ENCODE data around the gene CCDC69. TPM values are rescaled to one million over a fixed set of nuclear protein-coding genes. Genes with fewer than 3 reads are reported as not detected.

Gene CCDC69
- total and polyA plus RNA-seq, 2 of the 8 experiments (the other 6 are each of a cell fraction or from before 2014, with no cell fraction given): 8.4 to 10.8 TPM

DNA sequence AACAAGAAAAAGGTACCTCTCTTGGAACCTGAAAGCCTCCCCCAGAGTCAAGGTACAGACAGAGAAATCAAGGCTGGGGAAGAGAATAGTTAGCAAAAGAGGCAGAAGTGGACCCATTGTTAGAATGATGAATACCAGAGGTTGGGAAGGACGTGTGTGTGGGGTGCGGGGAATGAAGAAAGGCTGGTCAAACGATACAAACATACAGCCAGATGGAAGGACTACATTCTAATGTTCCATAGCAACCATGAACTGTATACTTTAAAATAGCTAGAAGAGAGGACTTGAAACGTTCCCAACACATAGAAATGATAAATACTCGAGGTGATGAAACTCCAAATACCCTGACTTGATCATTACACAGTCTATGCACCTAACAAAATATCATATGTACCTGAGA is 7.1 kb downstream of the CCDC69 start:
- ChIA-PET POLR2A (ENCODE audit: partially characterized antibody) (no interaction called here), CTCF (ENCODE audit: partially characterized antibody) (interaction anchor here (1.2 to 4.3 kb wide), 3 partner anchors 12 to 169 kb away, joined by 5 to 17 read pairs (median 7); no protein-coding TSS in a partner anchor)
- DNase-seq (ENCODE audit: low read depth in 1 of 2, low spot score in 2 of 2) (no peak), FAIRE-seq (no peak)
- no peak overlapping the region for H3K14ac ChIP-seq (ENCODE audit: insufficient read length)
- H3K9me3 ChIP-seq (ENCODE audit: insufficient read depth in 2 of 2, low read depth in 1 of 2, low read length in 1 of 2): no peaks in the 10 kb centered on the region
- no peak for TF ChIP-seq CEBPB (IDR thresholded peaks at IDR 0.05; ENCODE audit: low read depth, low read length)
- H3K79me1 ChIP-seq (ENCODE audit: low read depth, low read length): no peaks in the 10 kb centered on the region; the same call in 1 of the 2 replicates
- no peaks in the 10 kb centered on the region for H3K36me3 ChIP-seq (ENCODE audit: control insufficient read depth in 2 of 4, insufficient read depth in 4 of 4, low read length in 3 of 4)
- no peak overlapping the region for H4K8ac ChIP-seq (ENCODE audit: extremely low read depth, insufficient read depth, low read length)
- 85% methylated on average over 5 of the region's 5 CpGs; no CpG with 5 or more reads in 1 of the 2 experiments for WGBS, 2 experiments (ENCODE audit: extremely low coverage in 1 of 2, insufficient coverage in 1 of 2, insufficient read length in 1 of 2, insufficient replicate concordance in 2 of 2, low coverage in 1 of 2, low lambda C conversion rate in 2 of 2, missing lambda C conversion rate in 1 of 2)
- H3K18ac ChIP-seq (ENCODE audit: extremely low read depth, low read length): no peak overlapping the region
- no peak overlapping the region for H2AFZ ChIP-seq (ENCODE audit: low read length)
- H2BK20ac ChIP-seq (ENCODE audit: low read length): no peak overlapping the region
- no peaks in the 10 kb centered on the region for H3K23me2 ChIP-seq (ENCODE audit: low read depth, low read length)
- no peaks in the 10 kb centered on the region for H3K27me3 ChIP-seq (replicated peaks in 1 of 4; ENCODE audit: control insufficient read depth in 3 of 4, extremely low read depth in 1 of 4, insufficient read depth in 3 of 4, low read length in 3 of 4)
- no peak overlapping the region for H2BK5ac ChIP-seq (ENCODE audit: low read depth, low read length)
- H4K5ac ChIP-seq (ENCODE audit: insufficient read length, low read depth, low read length): no peak overlapping the region
- H3K79me2 ChIP-seq (ENCODE audit: control insufficient read depth in 1 of 2, insufficient read depth in 2 of 2, low read length in 2 of 2): no peaks in the 10 kb centered on the region
- no peak overlapping the region for H3K4ac ChIP-seq (replicated peaks; ENCODE audit: insufficient read length, low read depth, low read length)
- no peak overlapping the region for H2AK5ac ChIP-seq (ENCODE audit: low read depth, low read length)
- no peak overlapping the region for H3K9ac ChIP-seq (replicated peaks in 1 of 4; ENCODE audit: extremely low read depth in 1 of 4, low read depth in 3 of 4, low read length in 3 of 4)
- no peak overlapping the region for H3K23ac ChIP-seq (ENCODE audit: insufficient read length)
- H3K27ac ChIP-seq (ENCODE audit: low read depth, low read length): no peak overlapping the region
- no peak overlapping the region for H2BK15ac ChIP-seq (ENCODE audit: low read length)
- H3K56ac ChIP-seq (replicated peaks; ENCODE audit: insufficient read length, low read depth, low read length): no peak overlapping the region
- H3K4me1 ChIP-seq (replicated peaks in 1 of 4; ENCODE audit: control insufficient read depth in 3 of 4, insufficient read depth in 4 of 4, low read length in 3 of 4): peaks cover 0 to 3% (median under 1%) of the 10 kb centered on the region in 4 experiments; a peak in 4 of 7 replicates
- H3K4me2 ChIP-seq (ENCODE audit: insufficient read depth in 1 of 2, low read depth in 2 of 2, low read length in 2 of 2): no peak overlapping the region
- H4K20me1 ChIP-seq (replicated peaks in 1 of 2; ENCODE audit: control insufficient read depth in 1 of 2, insufficient read depth in 2 of 2, low read length in 2 of 2): no peaks in the 10 kb centered on the region
- no peak overlapping the region for H4K91ac ChIP-seq (replicated peaks; ENCODE audit: insufficient read length, low read length)
- H3K4me3 ChIP-seq (ENCODE audit: extremely low read depth in 1 of 4, insufficient read depth in 2 of 4, low read depth in 3 of 4, low read length in 4 of 4): no peak overlapping the region
- no peak overlapping the region for H2BK120ac ChIP-seq (replicated peaks; ENCODE audit: low read depth, low read length)
- H2BK12ac ChIP-seq (ENCODE audit: low read depth, low read length): no peak overlapping the region
